GM13976 (cell line): ENCODE data around the gene EEF2KMT.

Source experiments
- DNase-seq: peaks from one replicate; pipeline ENCODE4 v3.0.0; 2012; ENCODE audit warnings: low spot score
- in situ Hi-C: fragments of 300-500 bp; cut with MboI; formaldehyde crosslinking; loops from one replicate; pipeline ENCODE4 v1.12.0; 2022; ENCODE audit warnings: low sequenced_read_pairs, mixed read lengths, inconsistent platforms; ENCODE audit not compliant: unreplicated experiment
- TF ChIP-seq, protein P1 (sequence below): IDR thresholded peaks from 2 replicates; pipeline ENCODE4 v1.5.1; 2012; ENCODE audit warnings: borderline replicate concordance, mild to moderate bottlenecking; ENCODE audit not compliant: insufficient read depth; ENCODE audit errors: extremely low read depth, missing control alignments, control extremely low read depth

EEF2KMT gene

DNA sequence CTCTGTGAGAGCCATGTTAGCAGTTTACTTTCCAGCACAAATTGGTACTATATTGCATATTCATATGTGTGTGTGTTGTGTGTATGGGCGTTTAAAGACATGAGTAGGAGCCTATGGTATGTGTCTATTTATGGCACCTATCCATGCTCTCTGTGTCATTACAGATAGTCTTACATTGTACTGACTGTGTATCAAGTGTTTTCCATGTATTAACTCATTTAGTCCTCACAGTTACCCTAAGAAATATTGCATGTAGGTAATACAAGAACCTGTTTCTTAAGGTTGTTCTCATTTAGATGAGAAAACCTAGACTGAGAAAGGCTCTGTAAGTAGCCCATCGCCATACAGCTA, 24.3 kb downstream of the EEF2KMT start:
- in situ Hi-C loops, result no loop called here
- peak; percentile 6 for DNase-seq
- TF ChIP-seq, protein P1, sequence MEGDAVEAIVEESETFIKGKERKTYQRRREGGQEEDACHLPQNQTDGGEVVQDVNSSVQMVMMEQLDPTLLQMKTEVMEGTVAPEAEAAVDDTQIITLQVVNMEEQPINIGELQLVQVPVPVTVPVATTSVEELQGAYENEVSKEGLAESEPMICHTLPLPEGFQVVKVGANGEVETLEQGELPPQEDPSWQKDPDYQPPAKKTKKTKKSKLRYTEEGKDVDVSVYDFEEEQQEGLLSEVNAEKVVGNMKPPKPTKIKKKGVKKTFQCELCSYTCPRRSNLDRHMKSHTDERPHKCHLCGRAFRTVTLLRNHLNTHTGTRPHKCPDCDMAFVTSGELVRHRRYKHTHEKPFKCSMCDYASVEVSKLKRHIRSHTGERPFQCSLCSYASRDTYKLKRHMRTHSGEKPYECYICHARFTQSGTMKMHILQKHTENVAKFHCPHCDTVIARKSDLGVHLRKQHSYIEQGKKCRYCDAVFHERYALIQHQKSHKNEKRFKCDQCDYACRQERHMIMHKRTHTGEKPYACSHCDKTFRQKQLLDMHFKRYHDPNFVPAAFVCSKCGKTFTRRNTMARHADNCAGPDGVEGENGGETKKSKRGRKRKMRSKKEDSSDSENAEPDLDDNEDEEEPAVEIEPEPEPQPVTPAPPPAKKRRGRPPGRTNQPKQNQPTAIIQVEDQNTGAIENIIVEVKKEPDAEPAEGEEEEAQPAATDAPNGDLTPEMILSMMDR, result no peak

DNA sequence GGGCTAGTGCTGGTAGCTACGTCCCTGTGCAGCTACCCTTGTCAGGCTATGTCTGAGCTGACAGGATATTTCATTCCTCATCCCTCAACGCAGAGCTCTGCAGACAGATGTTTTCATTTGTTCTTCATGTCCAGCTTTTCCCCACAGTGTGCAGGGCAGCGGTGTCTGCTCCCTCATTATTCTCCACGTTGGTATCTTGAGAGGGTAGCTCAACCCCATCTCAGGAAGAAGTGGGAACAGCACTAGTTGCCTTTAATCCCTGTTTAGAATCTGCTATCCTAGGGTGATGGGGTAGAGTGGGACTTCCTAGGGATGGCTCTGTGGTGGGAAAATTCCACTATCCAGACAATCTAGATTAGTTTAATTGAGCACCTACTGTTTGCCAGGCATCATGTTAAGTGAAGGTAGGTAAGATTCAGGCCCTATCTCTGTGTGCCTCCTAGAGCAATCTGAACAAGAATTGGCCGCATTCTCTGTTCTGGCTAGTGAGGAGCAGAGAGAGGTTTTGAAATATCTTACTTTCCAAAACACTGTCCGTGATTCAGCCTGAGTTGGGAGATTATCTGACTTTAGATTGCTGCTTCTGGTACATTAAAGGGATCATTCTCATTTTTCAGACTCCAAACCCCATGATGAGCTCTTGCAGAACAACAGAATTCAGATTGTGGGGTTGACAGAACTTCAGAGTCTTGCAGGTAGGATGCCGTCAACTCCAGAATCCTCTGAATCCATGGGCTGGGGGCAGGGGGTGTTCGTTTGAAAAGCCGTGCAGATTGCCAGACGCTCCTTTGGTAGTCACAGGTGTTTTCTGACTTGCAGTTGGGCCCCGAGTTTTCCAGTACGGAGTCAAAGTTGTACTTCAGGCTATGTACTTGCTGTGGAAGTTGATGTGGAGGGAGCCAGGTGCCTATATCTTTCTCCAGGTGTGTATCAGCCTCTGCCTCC, 25.0 kb downstream of the EEF2KMT start:
- TF ChIP-seq, protein P1, result no peak
- peak; percentile 11 for DNase-seq

DNA sequence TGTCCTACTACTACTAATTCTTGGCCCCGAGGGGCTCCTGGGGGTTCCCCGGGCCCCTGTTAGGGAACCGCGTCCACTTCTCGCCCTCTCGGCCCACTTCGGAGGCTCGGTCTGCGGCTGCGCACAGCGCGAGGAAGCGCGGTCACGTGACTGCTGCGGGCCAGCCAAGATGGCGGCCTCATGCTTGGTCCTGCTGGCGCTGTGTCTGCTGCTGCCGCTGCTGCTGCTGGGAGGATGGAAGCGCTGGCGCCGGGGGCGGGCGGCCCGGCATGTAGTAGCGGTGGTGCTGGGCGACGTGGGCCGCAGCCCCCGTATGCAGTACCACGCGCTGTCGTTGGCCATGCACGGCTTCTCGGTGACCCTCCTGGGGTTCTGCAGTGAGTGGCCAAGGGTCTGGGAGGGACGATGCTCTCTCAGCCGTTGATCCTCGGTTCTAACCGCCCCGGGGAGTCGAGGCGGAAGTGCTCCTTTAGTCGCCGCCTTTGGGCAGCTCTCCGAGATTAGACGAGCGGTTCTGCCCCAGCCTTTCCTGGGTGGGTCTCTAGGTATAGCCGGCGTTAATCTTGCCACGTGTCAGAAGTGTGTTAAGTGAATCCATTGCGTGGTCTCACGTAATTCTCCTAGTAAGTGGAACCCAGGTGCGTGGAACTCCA, 25.8 kb downstream of the EEF2KMT start, which contains the start of gene ALG1:
ALG1 (plus strand) TSS at position 163 of the 653 bp plus-strand sequence; CDS start at position 170, 7 bp downstream.
- DNase-seq, result peak; percentile 97
- in situ Hi-C loops, result no loop called here
- TF ChIP-seq, protein P1, result no peak

More for the DNA sequence above, 25.0 kb downstream of the EEF2KMT start:
- in situ Hi-C loops, result no loop called here

DNA sequence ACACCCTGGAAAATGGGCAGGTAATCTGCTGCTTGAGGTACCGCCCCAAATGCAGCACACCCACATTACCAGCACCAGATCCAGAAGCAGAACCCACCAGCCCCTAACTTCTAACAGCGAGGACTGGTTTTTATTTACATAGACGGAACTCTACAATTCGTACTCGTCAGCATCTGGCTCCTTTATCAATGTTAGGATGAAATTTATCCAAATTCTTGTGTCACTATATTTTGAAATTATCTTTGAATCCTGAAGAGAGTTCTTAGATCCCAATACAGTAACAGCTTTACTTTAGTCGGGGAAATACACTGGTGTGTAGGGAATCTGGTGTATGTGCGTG, 26.3 kb downstream of the EEF2KMT start:
- peak; percentile 22 for DNase-seq
- in situ Hi-C loops, result no loop called here
- TF ChIP-seq, protein P1, result no peak

DNA sequence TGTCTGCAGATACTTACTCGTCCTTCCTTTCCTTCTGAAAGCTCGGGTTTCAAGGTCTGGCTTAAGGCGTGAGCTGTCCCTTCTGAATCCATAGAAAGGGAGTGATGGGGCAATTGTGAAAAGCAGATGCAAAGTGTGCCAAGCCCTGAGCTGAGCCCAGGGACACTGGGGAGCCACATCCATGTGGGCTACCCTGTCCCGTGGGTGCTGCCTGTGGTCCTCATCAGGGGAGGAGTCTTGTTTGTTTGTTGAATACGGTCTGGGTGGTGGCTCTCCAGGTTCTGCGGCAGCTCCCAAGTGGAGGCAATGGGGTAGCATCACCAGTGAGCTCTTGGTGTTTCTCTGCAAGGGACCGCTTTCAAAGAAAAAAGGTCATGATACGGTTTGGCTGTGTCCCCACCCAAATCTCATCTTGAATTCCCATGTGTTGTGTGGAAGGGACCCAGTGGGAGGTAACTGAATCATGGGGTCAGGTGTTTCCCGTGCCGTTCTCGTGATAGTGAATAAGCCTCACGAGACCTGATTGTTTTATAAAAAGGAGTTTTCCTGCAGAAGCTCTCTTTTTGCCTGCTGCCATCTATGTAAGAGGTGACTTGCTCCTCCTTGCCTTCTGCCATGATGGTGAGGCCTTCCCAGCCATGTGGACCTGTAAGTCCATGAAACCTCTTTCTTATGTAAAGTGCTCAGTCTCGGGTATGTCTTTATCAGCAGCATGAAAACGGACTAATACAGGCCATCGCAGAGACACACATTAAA, 27.0 kb downstream of the EEF2KMT start:
- in situ Hi-C loops, result no loop called here
- TF ChIP-seq, protein P1, result no peak
- DNase-seq, result peak; percentile 23

DNA sequence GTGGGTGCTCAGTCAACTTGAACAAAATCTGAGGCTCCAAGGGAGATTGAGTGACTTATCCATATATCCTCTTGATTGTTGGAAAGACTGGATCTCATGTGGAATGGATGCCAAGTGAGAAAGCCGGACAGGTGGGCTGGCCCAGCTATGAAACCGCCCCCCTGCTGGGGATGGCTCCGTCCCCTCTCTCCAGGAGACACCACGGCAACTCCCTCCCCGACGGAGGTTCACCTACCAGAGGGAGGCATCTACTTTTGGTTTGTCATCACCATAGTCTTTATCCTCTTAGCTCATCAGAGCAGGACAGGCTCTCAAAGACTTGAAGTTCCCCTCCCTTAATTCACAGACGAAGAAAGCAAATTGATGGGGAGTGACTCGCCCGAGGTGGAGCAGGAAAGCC, 27.7 kb downstream of the EEF2KMT start:
- in situ Hi-C loops, result no loop called here
- DNase-seq, result peak; percentile 10
- TF ChIP-seq, protein P1, result no peak
